K562 (cell line): ENCODE data around the gene TMEM154. TPM values are rescaled to one million over a fixed set of nuclear protein-coding genes. Genes with fewer than 3 reads are reported as not detected.

Source experiments
- ATAC-seq: fragments of 200-7000 bp; cut with Tn5 transposase; 3 replicates; pipeline ENCODE4 v1.9.1; 2020; ENCODE audit warnings: moderate library complexity
- BruUV-seq: library from RNA; stranded (reverse); fragments of 400-500 nt; replicated peaks from 2 replicates; lab custom pipeline; 2021; lab: Mats Ljungman, UMichigan
- CTCF ChIA-PET: fragments of 300-600 bp; formaldehyde crosslinking; extraction: SDS; loops from one replicate; lab custom pipeline; 2021; ENCODE audit warnings: low intra/inter-chr PET ratio; lab: Yijun Ruan, JAX
- POLR2A ChIA-PET: fragments of 300-600, 350-650 bp; sonication (Branson Sonifier 250); formaldehyde crosslinking; extraction: SDS; loops from one replicate; lab custom pipeline; 2021; ENCODE audit warnings: antibody characterized with exemption, inconsistent platforms; lab: Yijun Ruan, JAX
- DNase-seq, 4 experiments: peaks; one replicate each; pipeline versions ENCODE4 v3.0.0 to v3.0.0-alpha.2; 2011 to 2018; ENCODE audit warnings: low spot score in 3 of 4, mixed read lengths in 3 of 4; ENCODE audit errors: extremely low read depth in 1 of 4
- FAIRE-seq: peaks from 2 replicates; lab custom pipeline; 2011; peaks lifted over from hg19 to GRCh38; lab: Jason Lieb, UNC
- H2AFZ ChIP-seq: 2 replicates; pipeline ENCODE4 v1.6.0; 2011; ENCODE audit warnings: low read depth, low read length, control low read depth, inconsistent platforms
- H3K27ac ChIP-seq: fragments of 200-600 bp; 3 replicates; pipeline ENCODE4 v1.8.0; 2011; ENCODE audit warnings: low read depth, mild to moderate bottlenecking, control low read depth, inconsistent platforms, low read length, moderate library complexity, mixed read lengths; ENCODE audit errors: extremely low read depth
- H3K27me3 ChIP-seq, 2 experiments: fragments of 300-600 bp in 1 of 2; 2 replicates in 1 of 2; 3 replicates in 1 of 2; pipeline versions ENCODE4 v1.6.0 to v1.8.0; 2011; ENCODE audit warnings: inconsistent platforms in 2 of 2, low read length in 2 of 2, mild to moderate bottlenecking in 1 of 2, mixed read lengths in 1 of 2, moderate library complexity in 1 of 2; ENCODE audit not compliant: control insufficient read depth in 2 of 2, insufficient read depth in 2 of 2
- H3K36me3 ChIP-seq: fragments of 300-600 bp; 3 replicates; pipeline ENCODE4 v1.8.0; 2011; ENCODE audit warnings: mild to moderate bottlenecking, low read length, inconsistent platforms; ENCODE audit not compliant: control insufficient read depth, insufficient read depth
- H3K4me1 ChIP-seq, 2 experiments: fragments of 200-600 bp in 1 of 2; replicated peaks in 1 of 2; 2 replicates in 1 of 2; 3 replicates in 1 of 2; pipeline versions ENCODE4 v1.5.1 to v1.8.0; 2011; ENCODE audit warnings: inconsistent platforms in 2 of 2, low read length in 2 of 2, mild to moderate bottlenecking in 1 of 2, mixed read lengths in 1 of 2, moderate library complexity in 1 of 2; ENCODE audit not compliant: control insufficient read depth in 2 of 2, insufficient read depth in 2 of 2
- H3K4me2 ChIP-seq: 2 replicates; pipeline ENCODE4 v1.6.1; 2011; ENCODE audit warnings: low read length, control low read depth, inconsistent platforms, mixed read lengths; ENCODE audit not compliant: insufficient read depth
- H3K4me3 ChIP-seq: fragments of 200-600 bp; sonication (generic), shearing (Covaris generic); 2 replicates; pipeline ENCODE4 v1.5.1; 2016; ENCODE audit warnings: control low read depth, inconsistent platforms
- H3K79me2 ChIP-seq: fragments of 200-600 bp; 3 replicates; pipeline ENCODE4 v1.8.0; 2011; ENCODE audit warnings: low read length, inconsistent platforms; ENCODE audit not compliant: control insufficient read depth, insufficient read depth
- H3K9ac ChIP-seq, 2 experiments: 2 replicates each; pipeline versions ENCODE4 v1.6.0 to v1.6.1; 2011; ENCODE audit warnings: low read depth in 2 of 2, low read length in 2 of 2, control low read depth in 1 of 2, inconsistent platforms in 1 of 2, mild to moderate bottlenecking in 1 of 2, mixed read lengths in 1 of 2; ENCODE audit not compliant: insufficient read depth in 1 of 2
- H3K9me1 ChIP-seq: one replicate; pipeline ENCODE4 v1.6.0; 2011; ENCODE audit warnings: inconsistent platforms, mild to moderate bottlenecking, low read length, moderate library complexity; ENCODE audit not compliant: control insufficient read depth, insufficient read depth
- H3K9me3 ChIP-seq: replicated peaks from 2 replicates; pipeline ENCODE4 v1.5.1; 2011; ENCODE audit warnings: low read depth, low read length, inconsistent platforms; ENCODE audit not compliant: control insufficient read depth, insufficient read depth
- H4K20me1 ChIP-seq: replicated peaks from 2 replicates; pipeline ENCODE4 v1.6.1; 2011; ENCODE audit warnings: low read length, inconsistent platforms, mixed read lengths; ENCODE audit not compliant: control insufficient read depth, insufficient read depth
- BMI1 ChIP-seq: fragments of 150-350 bp; IDR thresholded peaks from 2 replicates; pipeline ENCODE4 v1.6.1; 2014; ENCODE audit warnings: low read length
- MAZ ChIP-seq, 2 experiments: fragments of 450-650 bp in 1 of 2; sonication (generic) in 1 of 2; formaldehyde crosslinking; IDR thresholded peaks in 1 of 2; conservative IDR thresholded peaks in 1 of 2; 2 replicates each; pipeline versions ENCODE4 v1.4.0 to v1.5.0; 2020; ENCODE audit warnings: mild to moderate bottlenecking in 1 of 2, missing genetic modification reagents in 1 of 2
- NCOA2 ChIP-seq, 2 experiments: fragments of 450-650 bp; IDR thresholded peaks; 2 replicates each; pipeline ENCODE4 v1.6.1; 2018; ENCODE audit warnings: mild to moderate bottlenecking in 2 of 2, moderate library complexity in 1 of 2; ENCODE audit not compliant: partially characterized antibody in 2 of 2
- RAD51 ChIP-seq: fragments of 450-650 bp; IDR thresholded peaks from 2 replicates; pipeline ENCODE4 v1.7.1; 2016; ENCODE audit warnings: low read depth, mild to moderate bottlenecking, borderline replicate concordance
- TCFL5 ChIP-seq: fragments of 250-450 bp; sonication (Bioruptor Pico); conservative IDR thresholded peaks from 2 replicates; pipeline ENCODE4 v1.6.1; 2021; ENCODE audit warnings: mild to moderate bottlenecking, moderate library complexity, matching md5 sums
- ZNF584 ChIP-seq: fragments of 200-800 bp; sonication (Bioruptor generic); IDR thresholded peaks from 2 replicates; pipeline ENCODE4 v1.6.1; 2016; ENCODE audit warnings: low read depth, mild to moderate bottlenecking, missing genetic modification characterization, missing compliant biosample characterization
- WGBS: fragments of 100-300 bp; shearing (Covaris generic); methylation state at CpG from one replicate; pipeline ENCODE4 v1.1.6; 2016; ENCODE audit warnings: low coverage, mixed read lengths; ENCODE audit not compliant: insufficient coverage; ENCODE audit errors: missing lambda C conversion rate; 5-methylcytosine and 5-hydroxymethylcytosine counted together
- in situ Hi-C: fragments of 300-500 bp; cut with MboI; formaldehyde crosslinking; loops from 4 replicates; pipeline ENCODE4 v1.15.0; 2018; ENCODE audit warnings: inconsistent platforms, mixed read lengths
- intact Hi-C: fragments of 100-400 bp; cut with micrococcal nuclease; formaldehyde crosslinking; loops from 2 replicates; pipeline ENCODE4 v1.14.2; 2022
- polyA plus RNA-seq, 8 experiments: library from polyadenylated mRNA; depleted of rRNA in 4 of 8; stranded (reverse) in 5 of 8; unstranded in 3 of 8; fragments of >200 nt; fragmentation: Nextera tagmentation in 2 of 8; fragmentation: Illumina TruSeq in 1 of 8; extraction: Ambion mirVana in 2 of 8; extraction: Trizol in 1 of 8; gene quantifications; 2 replicates each; pipeline versions ENCODE4 v1.2.1 to v1.2.3, GENCODE V29; 2011 to 2014; ENCODE audit warnings: inconsistent platforms in 1 of 8, missing spikeins in 1 of 8
- total RNA-seq, 7 experiments: library from RNA; depleted of rRNA in 6 of 7; stranded (reverse); fragments of >200 nt in 6 of 7; fragmentation: Illumina TruSeq in 2 of 7; extraction: Trizol in 2 of 7; gene quantifications; 2 replicates each; pipeline versions ENCODE4 v1.2.1 to v1.2.3, GENCODE V29; 2011 to 2021; ENCODE audit warnings: low replicate concordance in 1 of 7
- TF ChIP-seq, protein P1 (sequence below): fragments of 250-450 bp; sonication (Bioruptor Pico); IDR thresholded peaks from 2 replicates; pipeline ENCODE4 v1.4.0; 2020; ENCODE audit warnings: mild to moderate bottlenecking

Gene TMEM154
- total and polyA plus RNA-seq, 9 of the 15 experiments (the other 6 are each of a cell fraction or from before 2014, with no cell fraction given): 0.13 to 1.8 (median 0.58) TPM

DNA sequence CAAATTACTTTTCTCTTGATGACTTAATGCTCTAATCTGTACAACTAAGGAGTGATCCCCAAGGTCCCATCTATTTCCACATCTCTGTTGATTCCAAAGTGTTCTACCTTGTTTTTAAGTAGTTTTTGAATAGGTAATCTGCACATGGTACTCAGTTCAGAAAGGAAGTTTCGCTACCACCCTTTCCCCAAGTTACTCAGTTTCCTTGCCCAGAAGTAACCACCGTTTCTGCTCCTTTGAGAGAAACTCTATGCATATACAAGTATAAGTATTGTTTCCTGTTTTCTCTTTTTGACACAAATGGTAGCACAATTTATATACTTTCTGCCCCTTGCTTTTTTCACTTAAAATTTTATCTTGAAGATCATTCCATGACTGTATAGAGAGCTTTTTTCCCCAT is 18.1 kb downstream of the TMEM154 start:
- no peak overlapping the region for H3K4me2 ChIP-seq
- no peak overlapping the region for H2AFZ ChIP-seq
- no peak overlapping the region for H3K4me3 ChIP-seq
- FAIRE-seq (no peak), ATAC-seq (no peak), DNase-seq (no peak)
- H3K79me2 ChIP-seq: no peaks in the 10 kb centered on the region
- 28% methylated on average over 2 of the region's 2 CpGs for WGBS
- peaks cover 0 to 19% of the 10 kb centered on the region in 2 experiments; a peak in 3 of 5 replicates for H3K4me1 ChIP-seq
- no peaks in the 10 kb centered on the region for H3K9me3 ChIP-seq
- POLR2A ChIA-PET: no interaction called here
- in situ Hi-C loops: no loop called here
- intact Hi-C loops: no loop called here
- no peaks in the 10 kb centered on the region for H3K36me3 ChIP-seq
- no peaks in the 10 kb centered on the region for H4K20me1 ChIP-seq
- H3K27me3 ChIP-seq: peaks cover 0 to 3% of the 10 kb centered on the region in 2 experiments; a peak in 2 of 5 replicates
- CTCF ChIA-PET: no interaction called here
- H3K9ac ChIP-seq: no peak overlapping the region
- H3K9me1 ChIP-seq: no peaks in the 10 kb centered on the region
- BruUV-seq: no TSS peak
- TF ChIP-seq MAZ (CRISPR knock-in tag; conservative IDR thresholded peaks at IDR 0.05 in 1 of 2, IDR thresholded peaks at IDR 0.05 in 1 of 2) (no peak), BMI1 (no peak)
- TF ChIP-seq, protein P1, sequence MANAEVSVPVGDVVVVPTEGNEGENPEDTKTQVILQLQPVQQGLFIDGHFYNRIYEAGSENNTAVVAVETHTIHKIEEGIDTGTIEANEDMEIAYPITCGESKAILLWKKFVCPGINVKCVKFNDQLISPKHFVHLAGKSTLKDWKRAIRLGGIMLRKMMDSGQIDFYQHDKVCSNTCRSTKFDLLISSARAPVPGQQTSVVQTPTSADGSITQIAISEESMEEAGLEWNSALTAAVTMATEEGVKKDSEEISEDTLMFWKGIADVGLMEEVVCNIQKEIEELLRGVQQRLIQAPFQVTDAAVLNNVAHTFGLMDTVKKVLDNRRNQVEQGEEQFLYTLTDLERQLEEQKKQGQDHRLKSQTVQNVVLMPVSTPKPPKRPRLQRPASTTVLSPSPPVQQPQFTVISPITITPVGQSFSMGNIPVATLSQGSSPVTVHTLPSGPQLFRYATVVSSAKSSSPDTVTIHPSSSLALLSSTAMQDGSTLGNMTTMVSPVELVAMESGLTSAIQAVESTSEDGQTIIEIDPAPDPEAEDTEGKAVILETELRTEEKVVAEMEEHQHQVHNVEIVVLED (CRISPR knock-in tag): 0 out of 2 replicates have a peak, but pooled peaks have one; percentile 9
- TF ChIP-seq, all 486 proteins: peak for 1
- no peak overlapping the region for H3K27ac ChIP-seq

DNA sequence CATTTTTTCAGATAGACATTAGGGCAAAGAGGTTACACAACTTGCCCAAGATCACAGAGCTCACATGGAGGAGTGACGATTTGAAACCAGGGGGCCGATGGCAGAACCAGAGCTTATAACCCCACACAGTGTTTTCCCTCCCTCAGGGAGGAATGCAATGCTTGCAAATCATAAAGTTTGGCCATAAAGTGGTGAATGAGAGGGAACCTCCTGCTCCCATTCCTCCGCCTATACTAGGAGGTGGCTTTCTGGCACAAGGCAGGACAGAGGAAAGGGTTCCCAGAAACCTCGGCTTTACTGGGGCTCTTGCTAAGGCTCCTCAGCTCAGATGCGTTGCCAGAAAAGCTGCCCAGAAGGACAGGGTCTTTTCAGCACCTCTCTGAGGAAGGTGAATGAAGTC is 19.3 kb downstream of the TMEM154 start:
- no peaks in the 10 kb centered on the region for H3K9me3 ChIP-seq
- no peaks in the 10 kb centered on the region for H4K20me1 ChIP-seq
- no peaks in the 10 kb centered on the region for H3K79me2 ChIP-seq
- peaks cover 0 to 3% of the 10 kb centered on the region in 2 experiments; a peak in 2 of 5 replicates for H3K27me3 ChIP-seq
- H3K27ac ChIP-seq: no peak overlapping the region
- intact Hi-C loops: no loop called here
- H2AFZ ChIP-seq: no peak overlapping the region
- no peaks in the 10 kb centered on the region for H3K9me1 ChIP-seq
- CTCF ChIA-PET: no interaction called here
- WGBS: 25% methylated on average over 5 of the region's 5 CpGs
- H3K9ac ChIP-seq: no peak overlapping the region
- H3K36me3 ChIP-seq: no peaks in the 10 kb centered on the region
- TF ChIP-seq RAD51 (no peak), NCOA2 (IDR thresholded peaks at IDR 0.05; ENCODE audit: partially characterized antibody in 2 of 2) (no peak), TCFL5 (CRISPR knock-in tag) (no peak), ZNF584 (0 out of 2 replicates have a peak, but pooled peaks have one; percentile 18)
- TF ChIP-seq, all 486 proteins: peak for 1
- Histone ChIP-seq H3K4me1 (peaks cover 0 to 19% of the 10 kb centered on the region in 2 experiments; a peak in 3 of 5 replicates), H3K4me2 (no peak overlapping the region), H3K4me3 (no peak overlapping the region)
- BruUV-seq: no TSS peak
- in situ Hi-C loops: no loop called here
- POLR2A ChIA-PET: interaction anchor here (0.9 kb wide), 1 partner anchor 22 kb away, joined by 3 read pairs; no protein-coding TSS in a partner anchor
- DNase-seq: no peak
- FAIRE-seq: no peak
- no peak for ATAC-seq
